Urothelium cell line (cell line): ENCODE measurements around the gene SLC25A27.
"Not testable (repeated sequence)": the region's sequence is repeated elsewhere in the genome, so short reads cannot be mapped to it uniquely, and the experiment has no call there.

ENCODE experiments used
- DNase-seq: peaks from one replicate; pipeline ENCODE4 v3.0.0; 2011; ENCODE audit warnings: low spot score, mixed read lengths
- FAIRE-seq: peaks from 2 replicates; lab custom pipeline; 2011; peaks lifted over from hg19 to GRCh38; lab: Jason Lieb, UNC

Gene SLC25A27, protein sequence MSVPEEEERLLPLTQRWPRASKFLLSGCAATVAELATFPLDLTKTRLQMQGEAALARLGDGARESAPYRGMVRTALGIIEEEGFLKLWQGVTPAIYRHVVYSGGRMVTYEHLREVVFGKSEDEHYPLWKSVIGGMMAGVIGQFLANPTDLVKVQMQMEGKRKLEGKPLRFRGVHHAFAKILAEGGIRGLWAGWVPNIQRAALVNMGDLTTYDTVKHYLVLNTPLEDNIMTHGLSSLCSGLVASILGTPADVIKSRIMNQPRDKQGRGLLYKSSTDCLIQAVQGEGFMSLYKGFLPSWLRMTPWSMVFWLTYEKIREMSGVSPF

DNA sequence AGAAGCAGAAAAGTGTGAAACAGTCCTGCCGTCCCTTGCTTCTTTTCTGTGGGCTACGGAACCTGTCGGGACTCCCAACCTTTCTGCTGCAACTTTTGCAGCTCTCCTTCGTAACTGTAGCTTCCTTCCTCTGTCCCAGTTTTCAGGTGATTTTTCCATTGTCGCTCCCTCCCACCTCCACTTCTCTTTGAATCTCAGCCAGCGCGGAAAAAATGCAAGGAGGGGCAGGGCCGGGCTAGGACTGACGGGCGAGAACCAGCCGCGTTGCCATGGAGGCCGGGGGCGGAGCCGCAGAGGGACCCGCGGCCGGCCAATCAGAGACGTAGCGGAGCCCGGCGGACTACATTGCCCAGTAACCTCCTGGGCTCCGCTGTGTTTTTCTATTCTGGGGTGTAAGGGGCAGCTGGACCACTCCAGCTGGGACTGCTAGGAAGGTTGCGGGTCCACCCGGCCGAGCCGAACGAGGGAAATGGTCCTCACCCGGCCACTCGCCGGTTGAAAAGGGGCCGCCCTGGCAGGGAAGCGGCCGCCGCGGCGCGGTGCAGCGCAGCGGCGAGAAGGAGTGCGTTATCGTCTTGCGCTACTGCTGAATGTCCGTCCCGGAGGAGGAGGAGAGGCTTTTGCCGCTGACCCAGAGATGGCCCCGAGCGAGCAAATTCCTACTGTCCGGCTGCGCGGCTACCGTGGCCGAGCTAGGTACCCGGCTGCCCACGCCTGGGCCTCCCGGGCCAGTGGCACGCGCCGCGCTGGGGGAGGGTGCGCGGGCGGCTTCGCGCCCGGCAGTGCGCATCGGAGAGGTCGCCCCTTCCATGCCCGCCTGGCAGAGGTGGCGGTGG is at the start of gene SLC25A27, which contains the start of gene CYP39A1:
TSS of gene SLC25A27 (plus strand) at position 373 of the 836 bp plus-strand sequence. CDS start at position 591, 218 bp downstream.
TSS of gene CYP39A1 (minus strand) at position 216 of the 836 bp plus-strand sequence. CDS start 236 bp downstream, outside the sequence.
- DNase-seq = peak; percentile 98
- no peak for FAIRE-seq

DNA sequence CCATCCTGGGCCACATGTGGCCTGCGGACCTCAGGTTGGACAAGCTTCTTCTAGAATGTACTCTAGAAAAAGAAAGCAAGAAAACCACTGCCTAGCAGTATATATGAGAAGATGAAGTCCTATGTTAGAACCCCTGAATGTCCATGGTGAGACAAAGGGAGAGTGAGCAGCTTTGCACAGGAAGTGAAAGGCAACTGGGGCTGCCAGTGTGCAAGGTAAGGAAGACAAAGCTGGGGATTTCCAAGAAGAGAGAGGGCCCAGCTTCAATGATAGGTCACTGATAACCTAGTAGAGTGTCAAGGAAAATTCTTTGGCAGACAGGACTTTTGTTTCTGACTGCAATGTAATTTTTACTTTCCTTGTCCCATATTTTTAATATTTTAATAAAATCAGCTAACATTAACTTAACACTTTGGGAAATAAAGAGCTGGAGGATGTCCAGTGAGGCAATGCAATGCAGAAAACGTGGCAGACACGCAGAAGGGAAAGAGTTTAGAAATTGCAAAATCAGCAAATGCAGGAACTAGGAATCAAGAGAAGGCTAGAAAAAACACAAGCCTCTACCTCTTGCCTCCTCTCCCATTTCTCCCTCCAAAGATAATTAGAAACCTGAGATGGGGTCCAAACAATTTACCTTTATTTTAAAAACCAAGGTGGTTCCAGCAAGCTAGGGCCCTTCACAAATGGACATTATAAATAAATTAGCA is 47.5 kb upstream of the SLC25A27 start:
- no peak for DNase-seq
- no peak for FAIRE-seq

GRCh38 chr6:46606338-46606737 is 46.4 kb upstream of the SLC25A27 start:
- FAIRE-seq (no peak), DNase-seq (no peak)

- no peak for FAIRE-seq
- no peak for DNase-seq
These were observed 41.8 kb upstream of the SLC25A27 start for GRCh38 chr6:46610862-46611553.

DNA sequence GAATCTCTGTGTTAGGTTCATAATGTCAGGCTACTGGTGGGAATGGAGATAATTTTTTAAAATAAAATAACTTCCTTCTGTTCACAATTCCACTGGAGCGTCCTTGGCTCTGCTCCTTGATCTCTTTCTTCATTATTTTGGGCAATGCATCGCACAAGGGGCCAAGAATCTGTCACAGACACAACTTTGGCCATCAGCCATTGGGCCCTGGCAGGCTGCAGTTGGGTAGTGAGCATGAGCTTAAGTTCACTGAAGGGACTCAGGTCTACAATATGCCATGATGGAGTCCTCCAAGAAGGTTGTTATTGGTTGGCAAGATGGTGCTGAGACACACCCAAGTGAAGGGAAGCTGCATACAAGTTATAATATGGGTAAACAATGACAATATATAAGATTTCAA is 40.1 kb upstream of the SLC25A27 start:
- FAIRE-seq = no peak
- no peak for DNase-seq

GRCh38 chr6:46618726-46619125 is 34.0 kb upstream of the SLC25A27 start:
- DNase-seq (no peak), FAIRE-seq (no peak)

GRCh38 chr6:46626228-46626909 is 26.4 kb upstream of the SLC25A27 start:
- FAIRE-seq (no peak), DNase-seq (peak; percentile 10)

- DNase-seq (no peak), FAIRE-seq (no peak)
These were observed 25.8 kb upstream of the SLC25A27 start for GRCh38 chr6:46626976-46627375.

DNA sequence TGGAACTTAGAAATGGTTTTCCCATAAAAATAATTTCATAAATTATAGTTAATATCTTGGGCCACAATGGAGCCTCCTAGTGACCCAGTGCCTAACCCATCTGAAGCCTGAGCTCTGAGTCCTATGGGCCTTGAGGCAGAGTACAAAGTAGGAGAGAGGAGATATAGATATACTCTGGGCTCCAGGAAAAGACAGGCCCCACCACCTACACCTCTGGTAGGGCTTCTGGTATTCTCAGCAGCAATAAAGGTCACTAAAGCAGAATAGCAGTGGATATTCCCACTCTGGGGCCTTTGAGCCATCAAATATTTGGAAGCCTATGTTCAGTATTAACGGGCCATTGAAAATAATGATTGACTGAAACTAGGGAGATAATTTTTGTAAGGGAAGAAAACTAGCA is 24.3 kb upstream of the SLC25A27 start:
- FAIRE-seq = no peak
- DNase-seq = no peak

- DNase-seq (no peak), FAIRE-seq (no peak)
These were observed 23.8 kb upstream of the SLC25A27 start for GRCh38 chr6:46628976-46629375.

DNA sequence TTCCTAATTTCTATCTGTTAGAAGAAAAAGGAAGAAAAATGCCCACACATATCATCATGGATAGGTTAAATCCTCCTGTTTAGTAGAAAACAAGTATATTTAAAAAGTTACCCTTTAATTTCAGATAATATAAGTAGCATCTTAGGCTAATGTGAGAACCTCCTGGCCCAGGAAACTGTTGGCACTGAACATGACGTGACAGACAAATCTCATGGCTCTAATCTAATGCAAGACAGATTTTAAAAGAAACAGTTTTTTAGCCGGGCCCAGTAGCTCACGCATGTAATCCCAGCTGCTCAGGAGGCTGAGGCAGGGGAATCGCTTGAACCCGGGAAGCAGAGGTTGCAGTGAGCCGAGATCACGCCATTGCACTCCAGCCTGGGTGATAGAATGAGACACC is 23.1 kb upstream of the SLC25A27 start:
- FAIRE-seq = no peak

GRCh38 chr6:46632053-46632452 is 20.7 kb upstream of the SLC25A27 start:
- FAIRE-seq = no peak
- no peak for DNase-seq

More for the DNA sequence above, 23.1 kb upstream of the SLC25A27 start:
- DNase-seq = no peak

DNA sequence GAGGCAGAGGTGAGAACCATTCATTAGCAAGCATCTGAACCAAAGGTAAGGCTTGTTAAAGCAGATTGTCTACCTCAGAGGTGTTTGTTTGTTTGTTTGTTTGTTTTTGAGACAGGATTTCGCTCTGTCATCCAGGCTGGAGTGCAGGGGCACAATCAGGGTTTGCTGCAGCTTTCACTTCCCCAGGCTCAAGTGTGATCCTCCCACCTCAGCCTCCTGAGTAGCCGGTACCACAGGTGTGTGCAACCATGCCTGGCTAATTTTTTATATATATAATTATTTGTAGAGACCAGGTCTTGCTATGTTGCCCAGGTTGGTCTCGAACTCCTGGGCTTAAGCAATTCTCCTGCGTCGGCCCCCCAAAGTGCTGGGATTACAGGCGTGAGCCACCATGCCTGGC is 17.3 kb upstream of the SLC25A27 start:
- DNase-seq (no peak), FAIRE-seq (no peak)

- DNase-seq (no peak), FAIRE-seq (no peak)
These were observed 15.6 kb upstream of the SLC25A27 start for GRCh38 chr6:46637145-46637544.

GRCh38 chr6:46637933-46638332 is 14.8 kb upstream of the SLC25A27 start:
- FAIRE-seq (no peak), DNase-seq (no peak)

GRCh38 chr6:46638650-46639049 is 14.1 kb upstream of the SLC25A27 start:
- DNase-seq (no peak), FAIRE-seq (no peak)

DNA sequence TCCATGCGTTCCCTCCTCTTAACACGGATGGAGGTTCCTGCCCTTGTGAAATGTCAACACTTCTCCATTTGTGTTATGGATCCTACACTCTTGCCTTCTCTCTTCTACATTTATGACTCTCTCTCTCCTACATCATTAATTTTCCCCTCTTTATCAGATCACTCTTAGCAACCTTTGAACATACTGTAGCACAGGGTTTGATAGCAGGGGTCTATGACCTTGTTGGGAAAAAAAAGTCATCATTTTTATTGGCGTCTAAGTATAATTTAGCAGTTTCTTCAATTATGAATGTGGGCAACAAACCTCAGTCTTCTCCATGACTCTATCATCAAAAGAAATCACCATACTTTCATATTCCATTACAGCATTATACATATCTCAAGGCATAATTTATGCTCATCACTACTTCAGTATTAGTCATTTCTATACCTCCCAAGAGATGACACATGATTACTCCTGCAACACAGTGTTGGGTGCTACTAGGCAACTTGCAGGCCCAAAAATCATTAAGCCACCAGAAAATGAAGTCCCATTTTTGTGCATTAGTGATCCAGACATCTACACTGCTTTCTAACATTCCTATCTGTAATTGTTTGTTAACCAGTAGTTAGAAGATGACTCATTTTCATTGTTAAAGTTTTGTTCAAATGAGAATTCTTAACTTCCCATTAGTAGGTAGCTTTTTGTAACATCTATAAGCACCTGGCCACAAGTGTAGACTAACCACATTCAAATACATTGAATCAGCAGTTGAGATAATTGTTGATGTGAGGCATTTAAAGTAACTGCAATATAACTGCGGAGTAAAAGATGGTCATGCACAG is 9.6 kb upstream of the SLC25A27 start:
- no peak for FAIRE-seq

DNA sequence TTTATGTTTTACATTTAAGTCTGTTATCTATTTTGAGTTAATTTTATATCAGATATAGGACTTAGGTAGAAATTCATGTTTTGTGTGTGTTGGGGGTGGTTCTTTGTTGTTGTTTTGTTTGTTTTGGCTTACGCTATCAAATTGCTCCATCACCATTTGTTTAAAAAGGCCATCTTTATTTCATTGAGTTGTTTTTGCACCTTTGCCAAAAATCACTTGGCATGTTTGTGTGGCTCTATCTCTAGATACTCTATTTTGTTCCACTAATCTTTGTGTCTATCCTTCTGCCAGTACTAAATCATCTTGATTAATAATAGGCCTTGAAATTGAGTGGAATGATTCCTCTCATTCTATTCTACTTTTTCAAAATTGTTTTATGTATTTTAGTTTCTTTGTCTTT is 7.5 kb upstream of the SLC25A27 start:
- FAIRE-seq (no peak), DNase-seq (no peak)

More for the DNA sequence above, 9.6 kb upstream of the SLC25A27 start:
- no peak for DNase-seq

GRCh38 chr6:46648108-46648507 is 4.7 kb upstream of the SLC25A27 start:
- DNase-seq, FAIRE-seq: not testable (repeated sequence)
